SKM-1 (cell line): ENCODE data around the gene SLC9A8.
"Not testable (repeated sequence)": the region's sequence is repeated elsewhere in the genome, so short reads cannot be mapped to it uniquely, and the experiment has no call there.

Experiments used
- DNase-seq: peaks from one replicate; lab custom pipeline; 2025; ENCODE audit not compliant: unreplicated experiment; lab: John Stamatoyannopoulos, UW

SLC9A8 gene

GRCh38 chr20:49812507-49813304 is at the start of gene SLC9A8:
TSS of gene SLC9A8 (plus strand) at chr20:49812828. CDS start at chr20:49812923, 95 bp downstream.
- DNase-seq = peak; percentile 68

GRCh38 chr20:49762940-49763766 is 49.5 kb upstream of the SLC9A8 start:
- no peak for DNase-seq

GRCh38 chr20:49765413-49765736 is 47.3 kb upstream of the SLC9A8 start:
- DNase-seq = no peak

- no peak for DNase-seq
Observed at GRCh38 chr20:49765846-49766541, 46.6 kb upstream of the SLC9A8 start.

GRCh38 chr20:49766979-49767521 is 45.6 kb upstream of the SLC9A8 start:
- no peak for DNase-seq

- DNase-seq = peak; percentile 92
Observed at GRCh38 chr20:49768204-49769047, 44.2 kb upstream of the SLC9A8 start.

GRCh38 chr20:49769048-49769581 is 43.5 kb upstream of the SLC9A8 start:
- DNase-seq = no peak

- DNase-seq = no peak
Observed at GRCh38 chr20:49770634-49771033, 42.0 kb upstream of the SLC9A8 start.

- DNase-seq = not testable (repeated sequence)
Observed at GRCh38 chr20:49774213-49774612, 38.4 kb upstream of the SLC9A8 start.

- no peak for DNase-seq
Observed at GRCh38 chr20:49775229-49775693, 37.4 kb upstream of the SLC9A8 start.

- no peak for DNase-seq
Observed at GRCh38 chr20:49779972-49780371, 32.7 kb upstream of the SLC9A8 start.

GRCh38 chr20:49781676-49782075 is 31.0 kb upstream of the SLC9A8 start:
- DNase-seq = no peak

- not testable (repeated sequence) for DNase-seq
Observed at GRCh38 chr20:49782439-49782838, 30.2 kb upstream of the SLC9A8 start.

- not testable (repeated sequence) for DNase-seq
Observed at GRCh38 chr20:49783021-49783995, 29.3 kb upstream of the SLC9A8 start.

- no peak for DNase-seq
Observed at GRCh38 chr20:49784291-49784690, 28.3 kb upstream of the SLC9A8 start.

GRCh38 chr20:49785149-49785851 is 27.3 kb upstream of the SLC9A8 start:
- DNase-seq = no peak

- DNase-seq = peak; percentile 50
Observed at GRCh38 chr20:49785852-49786175, 26.8 kb upstream of the SLC9A8 start.

- DNase-seq = no peak
Observed at GRCh38 chr20:49786196-49786595, 26.4 kb upstream of the SLC9A8 start.
